ENCODE results near the gene IFT88. TPM values are rescaled to one million over a fixed set of nuclear protein-coding genes. Genes with fewer than 3 reads are reported as not detected.

IFT88 gene
- total RNA-seq, 2 experiments from 2014 or later: 9.0 to 9.5 TPM

- intact Hi-C loops (cut with DNase I, micrococcal nuclease): no loop called here
Measured at GRCh38 chr13:20534038-20534608, 32.8 kb upstream of the IFT88 start.

GRCh38 chr13:20536992-20537391 is 30.0 kb upstream of the IFT88 start:
- intact Hi-C loops (cut with DNase I, micrococcal nuclease): no loop called here

More at GRCh38 chr13:20534038-20534608, 32.8 kb upstream of the IFT88 start:
- H3K9me3 ChIP-seq (ENCODE audit: control insufficient read depth in 1 of 2, insufficient read depth in 1 of 2, low read length in 2 of 2): peaks cover 0 to 4% of the 10 kb centered on the region in 2 experiments
- DNase-seq (no peak), ATAC-seq (ENCODE audit: poor library complexity) (no peak)
- Mint-ChIP-seq H3K36me3 (ENCODE audit: low read depth) (no peaks in the 10 kb centered on the region), H3K27me3 (peaks cover 6% of the 10 kb centered on the region), H3K27ac (no peak overlapping the region), H3K9me3 (peaks cover 5% of the 10 kb centered on the region), H3K4me1 (ENCODE audit: low read depth) (no peaks in the 10 kb centered on the region), H3K4me3 (no peak overlapping the region)
- no peak overlapping the region for H3K27ac ChIP-seq (ENCODE audit: low read depth in 1 of 2, low read length in 2 of 2)
- no peak overlapping the region for H3K4me3 ChIP-seq (ENCODE audit: low read length)
- CTCF ChIA-PET: no interaction called here
- H3K27me3 ChIP-seq (ENCODE audit: control insufficient read depth in 1 of 2, insufficient read depth in 2 of 2, low read length in 2 of 2): no peaks in the 10 kb centered on the region
- H3K4me1 ChIP-seq (ENCODE audit: insufficient read depth, low read length): no peaks in the 10 kb centered on the region
- no peaks in the 10 kb centered on the region for H3K36me3 ChIP-seq (ENCODE audit: insufficient read depth, low read length)
- POLR2A ChIA-PET: no interaction called here
- TF ChIP-seq CTCF (IDR thresholded peaks at IDR 0.05): no peak

DNA sequence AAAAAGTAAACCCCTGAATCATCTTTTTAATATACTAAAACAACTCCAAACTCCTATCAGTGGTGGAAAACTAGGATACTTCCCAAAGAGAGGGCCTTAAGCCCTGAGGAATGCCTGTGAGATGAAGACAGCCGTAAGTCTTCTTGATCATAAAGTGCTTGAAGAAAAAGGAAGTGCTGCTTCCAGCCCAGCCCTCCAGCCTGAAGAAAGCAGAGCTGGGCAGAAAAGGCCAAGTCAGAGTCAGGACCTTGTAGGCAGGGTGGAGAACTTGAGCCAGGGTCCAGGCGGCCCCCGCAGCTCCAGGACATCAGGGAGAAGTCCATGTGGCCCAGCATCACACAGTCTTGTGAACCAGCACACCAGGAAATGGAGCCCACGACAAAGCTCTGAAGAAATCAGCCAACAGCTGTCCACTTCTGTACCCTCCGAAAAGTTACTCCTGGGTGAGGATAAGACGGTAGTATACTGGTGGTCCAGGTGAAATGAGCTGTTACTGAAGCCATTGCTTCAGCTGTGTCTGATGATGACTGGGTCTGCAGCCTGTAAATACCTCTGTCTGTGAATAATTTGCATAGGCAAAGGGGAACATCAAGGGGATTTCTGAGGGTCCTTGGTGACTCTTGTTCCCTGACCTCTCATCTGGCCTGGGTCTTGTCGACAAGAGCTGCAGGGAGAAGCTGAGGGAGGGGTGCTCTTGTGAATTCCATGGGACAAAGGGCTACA is 22.6 kb upstream of the IFT88 start:
- intact Hi-C loops (cut with DNase I, micrococcal nuclease): no loop called here
- DNase-seq (no peak), ATAC-seq (ENCODE audit: poor library complexity) (no peak)
- Mint-ChIP-seq H3K9me3 (no peaks in the 10 kb centered on the region), H3K4me1 (ENCODE audit: low read depth) (peaks cover 10% of the 10 kb centered on the region), H3K36me3 (ENCODE audit: low read depth) (no peaks in the 10 kb centered on the region), H3K27ac (no peak overlapping the region), H3K27me3 (no peaks in the 10 kb centered on the region), H3K4me3 (no peak overlapping the region)
- TF ChIP-seq CTCF (IDR thresholded peaks at IDR 0.05): no peak
- CTCF ChIA-PET: no interaction called here
- Histone ChIP-seq H3K4me1 (ENCODE audit: insufficient read depth, low read length) (peaks cover 10% of the 10 kb centered on the region), H3K27ac (ENCODE audit: low read depth in 1 of 2, low read length in 2 of 2) (no peak overlapping the region), H3K4me3 (ENCODE audit: low read length) (no peak overlapping the region), H3K36me3 (ENCODE audit: insufficient read depth, low read length) (no peaks in the 10 kb centered on the region), H3K27me3 (ENCODE audit: control insufficient read depth in 1 of 2, insufficient read depth in 2 of 2, low read length in 2 of 2) (no peaks in the 10 kb centered on the region), H3K9me3 (ENCODE audit: control insufficient read depth in 1 of 2, insufficient read depth in 1 of 2, low read length in 2 of 2) (no peaks in the 10 kb centered on the region)
- POLR2A ChIA-PET: no interaction called here

More at GRCh38 chr13:20536992-20537391, 30.0 kb upstream of the IFT88 start:
- Histone ChIP-seq H3K36me3 (ENCODE audit: insufficient read depth, low read length) (no peaks in the 10 kb centered on the region), H3K27me3 (ENCODE audit: control insufficient read depth in 1 of 2, insufficient read depth in 2 of 2, low read length in 2 of 2) (no peaks in the 10 kb centered on the region), H3K4me3 (ENCODE audit: low read length) (no peak overlapping the region), H3K9me3 (ENCODE audit: control insufficient read depth in 1 of 2, insufficient read depth in 1 of 2, low read length in 2 of 2) (peaks cover 0 to 4% of the 10 kb centered on the region in 2 experiments), H3K4me1 (ENCODE audit: insufficient read depth, low read length) (no peaks in the 10 kb centered on the region), H3K27ac (ENCODE audit: low read depth in 1 of 2, low read length in 2 of 2) (no peak overlapping the region)
- no peak overlapping the region for H3K27ac Mint-ChIP-seq
- H3K4me1 Mint-ChIP-seq (ENCODE audit: low read depth): no peaks in the 10 kb centered on the region
- ChIA-PET CTCF (no interaction called here), POLR2A (interaction anchor here (0.8 kb wide), 1 partner anchor 16 kb away, joined by 3 read pairs; no protein-coding TSS in a partner anchor)
- ATAC-seq (ENCODE audit: poor library complexity) (no peak), DNase-seq (no peak)
- H3K9me3 Mint-ChIP-seq: peaks cover 5% of the 10 kb centered on the region
- no peaks in the 10 kb centered on the region for H3K36me3 Mint-ChIP-seq (ENCODE audit: low read depth)
- no peaks in the 10 kb centered on the region for H3K27me3 Mint-ChIP-seq
- TF ChIP-seq CTCF (IDR thresholded peaks at IDR 0.05): no peak
- no peak overlapping the region for H3K4me3 Mint-ChIP-seq

All from CD4-positive, alpha-beta T cell (primary cell).